ENCODE measurements around the gene BRD4.

The BRD4 gene

GRCh38 chr19:15289673-15290072 is 42.7 kb downstream of the BRD4 start:
- no peak for DNase-seq (ENCODE audit: low read depth in 2 of 2)

- DNase-seq (ENCODE audit: low read depth in 2 of 2) = no peak
These were observed 44.0 kb downstream of the BRD4 start for GRCh38 chr19:15288146-15288963.

- no peak for DNase-seq (ENCODE audit: low read depth in 2 of 2)
These were observed 44.8 kb downstream of the BRD4 start for GRCh38 chr19:15287496-15287895.

GRCh38 chr19:15286688-15287365 is 45.5 kb downstream of the BRD4 start:
- DNase-seq (ENCODE audit: low read depth in 2 of 2) = no peak

- no peak for DNase-seq (ENCODE audit: low read depth in 2 of 2)
These were observed 46.3 kb downstream of the BRD4 start for GRCh38 chr19:15285896-15286591.

- no peak for DNase-seq (ENCODE audit: low read depth in 2 of 2)
These were observed 47.4 kb downstream of the BRD4 start for GRCh38 chr19:15284896-15285295.

GRCh38 chr19:15284091-15284490 is 48.2 kb downstream of the BRD4 start:
- no peak for DNase-seq (ENCODE audit: low read depth in 2 of 2)

- no peak for DNase-seq (ENCODE audit: low read depth in 2 of 2)
These were observed 49.0 kb downstream of the BRD4 start for GRCh38 chr19:15283141-15283883.

GRCh38 chr19:15282311-15282705 is 50.0 kb downstream of the BRD4 start:
- no peak for DNase-seq (ENCODE audit: low read depth in 2 of 2)

- DNase-seq (ENCODE audit: low read depth in 2 of 2) = no peak
These were observed 51.2 kb downstream of the BRD4 start for GRCh38 chr19:15280915-15281683.

GRCh38 chr19:15280048-15280725 is 52.2 kb downstream of the BRD4 start:
- DNase-seq (ENCODE audit: low read depth in 2 of 2) = no peak

- DNase-seq (ENCODE audit: low read depth in 2 of 2) = no peak
These were observed 52.9 kb downstream of the BRD4 start for GRCh38 chr19:15279326-15279904.

- no peak for DNase-seq (ENCODE audit: low read depth in 2 of 2)
These were observed 55.6 kb downstream of the BRD4 start for GRCh38 chr19:15276620-15277215.

- DNase-seq (ENCODE audit: low read depth in 2 of 2) = no peak
These were observed 57.9 kb downstream of the BRD4 start for GRCh38 chr19:15274477-15274876.

- DNase-seq (ENCODE audit: low read depth in 2 of 2) = no peak
These were observed 62.5 kb downstream of the BRD4 start for GRCh38 chr19:15269806-15270205.

- DNase-seq (ENCODE audit: low read depth in 2 of 2) = no peak
These were observed 63.4 kb downstream of the BRD4 start for GRCh38 chr19:15268928-15269253.

- DNase-seq (ENCODE audit: low read depth in 2 of 2) = no peak
These were observed 64.0 kb downstream of the BRD4 start for GRCh38 chr19:15268192-15268927.

- DNase-seq (ENCODE audit: low read depth in 2 of 2) = no peak
These were observed 65.7 kb downstream of the BRD4 start for GRCh38 chr19:15266683-15267082.

GRCh38 chr19:15265850-15266248 is 66.5 kb downstream of the BRD4 start:
- no peak for DNase-seq (ENCODE audit: low read depth in 2 of 2)

Measured in stimulated activated CD8-positive, alpha-beta memory T cell treated with anti-CD3 and anti-CD28 coated beads, Interleukin-15, amount 100 ng/mL, for 4 hours (primary cell).